GM19395 (cell line): ENCODE measurements around the gene SDC1.

ENCODE experiments used
- ATAC-seq: cut with Tn5 transposase; IDR thresholded peaks from one replicate; pipeline ENCODE4 v1.9.1; 2021; ENCODE audit warnings: mild to moderate bottlenecking, moderate library complexity; ENCODE audit not compliant: unreplicated experiment

Gene SDC1

GRCh38 chr2:20229322-20230113, 4.6 kb upstream of the SDC1 start:
- no peak for ATAC-seq

DNA sequence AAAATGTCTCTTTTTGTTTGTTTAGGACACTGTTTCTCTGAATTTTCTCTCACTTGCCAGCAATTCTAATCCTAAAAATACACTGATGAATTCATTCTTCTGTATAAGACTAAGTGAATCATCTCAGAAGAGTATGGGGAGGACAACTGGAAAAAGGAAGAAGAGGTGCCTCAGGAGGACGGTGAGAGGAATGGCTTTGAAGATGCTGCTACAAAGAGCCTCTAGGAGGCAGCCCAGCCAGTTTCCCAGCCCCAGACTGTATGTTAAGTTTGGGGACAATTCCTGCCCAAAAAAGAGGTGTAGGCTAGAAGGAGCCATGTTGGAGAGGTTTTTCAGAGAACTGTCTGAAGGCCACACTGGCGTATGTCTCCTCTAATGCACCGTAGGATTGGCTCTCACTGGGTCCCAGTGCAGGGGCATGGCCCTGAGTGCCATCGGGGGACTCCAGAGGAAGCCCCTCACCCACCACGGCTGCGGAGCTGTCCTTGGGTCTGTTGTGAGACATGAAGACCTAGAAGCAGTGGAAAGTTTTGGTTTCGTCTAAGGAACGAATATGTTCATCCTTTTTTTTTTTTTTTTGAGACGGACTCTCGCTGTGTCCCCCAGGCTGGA, 3.1 kb upstream of the SDC1 start:
- ATAC-seq, result no peak

DNA sequence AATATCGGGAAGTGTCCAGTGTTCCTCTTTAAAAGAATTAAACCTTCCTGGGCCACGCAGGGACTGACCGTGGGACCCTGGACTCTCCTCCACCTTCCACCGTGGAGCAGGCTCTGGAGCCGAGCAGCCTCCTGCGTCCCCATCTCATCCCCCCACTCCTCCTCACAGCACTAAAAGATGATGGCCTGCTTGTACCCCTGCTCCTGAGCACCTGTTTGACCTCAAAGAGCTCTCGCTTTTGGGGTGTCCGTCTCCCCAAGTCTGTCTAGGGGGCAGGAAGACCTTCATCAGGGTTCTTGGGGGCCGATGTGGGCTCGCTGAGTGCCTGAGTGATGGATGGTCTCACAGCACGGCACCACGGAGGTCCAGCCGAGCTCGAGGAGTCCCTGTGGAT, 1.2 kb upstream of the SDC1 start:
- no peak for ATAC-seq

GRCh38 chr2:20225294-20226151, 593 bp upstream of the SDC1 start:
- ATAC-seq, result peak; percentile 62

GRCh38 chr2:20224164-20224715, 690 bp downstream of the SDC1 start:
- peak; percentile 34 for ATAC-seq

DNA sequence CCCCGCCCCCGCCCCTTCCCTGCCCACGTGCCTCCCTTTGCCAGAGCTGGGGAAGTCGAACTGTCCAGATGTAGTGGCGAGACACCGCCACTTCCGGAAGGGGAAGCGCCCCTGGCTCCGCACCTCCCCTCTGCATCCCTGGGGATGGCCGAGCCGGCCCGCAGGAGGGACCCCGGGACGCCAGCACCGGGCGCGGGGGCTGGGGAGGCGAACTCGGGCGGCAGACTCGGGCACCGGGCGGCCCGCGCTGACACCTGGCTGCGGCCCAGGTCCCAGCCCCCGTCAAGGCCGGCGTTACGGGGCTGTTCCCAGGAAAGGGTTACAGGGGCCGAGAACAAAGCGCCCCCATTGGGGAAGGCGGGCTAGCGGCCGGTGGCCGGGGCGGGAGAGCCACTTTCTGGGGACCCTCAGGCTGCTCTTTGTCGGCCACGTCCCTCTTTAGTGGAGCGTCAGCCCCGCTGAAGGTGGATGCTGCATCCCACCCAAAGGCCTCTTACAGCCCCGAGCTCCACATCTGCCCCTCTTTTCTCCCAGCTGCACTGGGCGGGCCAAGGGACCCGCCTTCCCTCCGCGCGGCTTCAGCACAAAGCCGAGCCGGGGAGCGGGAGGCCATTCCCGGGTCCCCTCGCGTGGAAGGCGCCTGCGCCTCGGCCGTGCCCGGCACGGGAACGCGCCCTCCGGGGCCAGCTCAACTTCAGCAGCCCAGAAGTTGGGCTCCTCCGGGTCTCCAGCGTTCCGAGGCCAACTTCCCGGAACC, 1.3 kb downstream of the SDC1 start:
- ATAC-seq, result peak; percentile 26

DNA sequence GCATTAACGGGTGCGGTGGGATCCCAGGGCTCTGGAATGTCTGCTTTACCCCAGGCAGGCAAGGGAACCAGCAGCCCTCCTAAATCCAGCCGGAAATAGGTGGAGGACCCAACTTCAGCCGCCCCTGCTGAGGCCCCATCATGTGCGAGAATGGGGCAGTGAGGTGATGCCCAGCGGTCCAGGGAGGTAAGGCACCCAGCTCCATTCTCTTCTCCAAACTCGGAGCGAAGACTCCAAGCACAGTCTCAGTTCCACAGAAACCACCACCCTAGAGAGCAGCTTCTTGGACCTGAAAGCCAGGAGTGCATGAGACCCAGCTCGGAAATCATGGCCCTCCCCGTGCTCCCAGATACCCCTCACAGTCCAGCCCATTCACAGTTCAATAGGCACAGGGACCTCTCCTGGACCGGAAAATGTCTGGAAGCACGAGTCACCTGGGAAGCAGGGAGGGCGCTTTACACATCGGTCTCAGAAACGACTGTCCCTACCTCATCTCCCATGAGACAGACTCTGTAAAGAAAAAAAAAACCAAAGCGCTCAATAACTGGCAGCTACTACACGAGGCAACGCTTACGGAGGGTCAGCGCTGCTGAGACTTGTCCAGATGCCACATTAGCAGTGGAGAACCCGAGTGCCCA, 2.0 kb downstream of the SDC1 start:
- ATAC-seq, result no peak

DNA sequence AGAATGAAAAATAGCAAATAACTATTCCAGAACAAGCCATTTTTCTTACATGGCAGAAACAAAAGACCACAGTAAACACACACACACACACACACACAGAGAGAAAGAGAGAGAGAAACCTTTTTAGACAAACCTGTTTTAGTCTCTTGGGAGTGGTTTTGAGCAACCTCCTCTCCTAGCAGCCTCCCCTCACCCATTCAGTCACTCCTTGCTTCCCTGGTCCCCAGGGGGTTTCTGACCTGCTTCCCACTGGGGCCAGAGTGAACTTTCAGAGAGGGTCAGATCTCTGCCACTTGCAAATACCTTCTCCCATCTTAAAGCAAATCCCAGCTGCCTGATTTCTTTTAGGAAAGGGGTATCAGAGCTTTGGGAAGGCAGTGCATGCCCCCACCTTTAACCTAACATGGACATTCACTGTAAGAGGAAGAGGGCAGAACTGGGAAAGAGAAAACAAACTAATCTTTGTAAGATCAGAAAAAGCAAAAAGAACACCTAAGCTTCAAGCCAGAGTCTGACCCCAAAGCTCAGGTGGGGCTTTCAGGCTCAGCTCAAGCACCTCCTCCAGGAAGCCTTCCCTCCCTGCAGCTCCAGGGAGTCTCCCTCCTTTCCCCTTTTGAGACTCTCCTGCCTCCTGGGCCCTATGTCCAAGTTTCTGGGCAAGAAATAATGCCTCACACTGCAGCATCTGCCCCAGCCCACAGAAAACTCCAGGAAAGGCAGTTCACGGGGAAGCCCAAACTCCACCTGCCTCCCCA, 2.7 kb downstream of the SDC1 start:
- ATAC-seq, result no peak

DNA sequence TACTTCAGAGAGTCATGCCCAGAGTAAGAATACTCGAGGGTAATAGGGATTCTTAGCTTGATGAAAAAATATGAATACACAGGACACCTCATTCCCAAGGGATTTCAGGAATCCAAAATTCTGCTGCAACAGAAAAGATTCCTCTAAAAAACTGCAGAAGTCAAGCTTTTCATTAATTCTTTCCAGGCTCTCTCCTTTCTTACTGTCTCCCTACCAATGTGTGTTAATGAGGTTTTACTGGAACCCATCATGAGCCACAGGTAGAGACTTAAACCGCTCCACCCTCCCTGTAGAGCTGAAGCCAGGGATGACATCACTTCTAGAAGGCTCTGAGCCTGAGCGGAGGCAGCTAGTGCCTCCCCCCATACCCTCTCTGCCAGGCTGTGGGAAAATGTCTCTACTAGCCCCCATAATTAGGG, 3.4 kb downstream of the SDC1 start:
- ATAC-seq, result no peak

DNA sequence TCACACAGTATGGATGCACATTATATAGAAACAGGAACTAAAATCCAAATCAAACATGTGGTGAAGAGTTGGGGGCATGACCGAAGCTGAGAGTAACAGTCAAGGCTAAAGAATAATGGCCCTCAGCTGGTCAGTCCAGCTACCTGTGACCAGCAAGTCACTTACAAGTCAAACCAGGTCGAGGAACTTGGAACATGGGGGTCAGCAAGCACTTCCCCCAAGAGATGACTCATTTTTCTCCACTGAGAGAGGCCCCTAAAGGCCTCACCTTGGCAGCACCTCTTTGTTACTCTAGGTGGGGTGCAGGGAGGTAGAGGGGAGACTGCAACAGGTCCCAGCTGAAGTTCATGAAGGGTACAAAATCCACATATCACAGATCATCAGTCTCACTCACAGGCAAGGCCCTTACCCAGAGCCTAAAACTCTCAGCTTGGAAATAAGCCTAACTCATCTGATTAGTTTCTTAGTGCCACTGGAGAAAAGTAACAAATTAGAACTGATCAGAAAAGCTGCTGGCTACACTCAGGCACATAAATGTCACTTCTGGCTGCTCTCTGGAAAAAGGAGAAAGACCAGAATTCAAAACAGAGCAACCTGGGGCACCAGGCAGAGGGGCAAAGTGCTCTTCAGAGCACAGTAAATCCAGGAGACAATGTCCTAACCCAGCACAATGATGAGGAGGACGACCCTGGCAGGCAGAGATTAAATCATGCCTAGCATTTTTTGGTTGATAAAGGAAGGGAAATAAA, 4.0 kb downstream of the SDC1 start:
- no peak for ATAC-seq

DNA sequence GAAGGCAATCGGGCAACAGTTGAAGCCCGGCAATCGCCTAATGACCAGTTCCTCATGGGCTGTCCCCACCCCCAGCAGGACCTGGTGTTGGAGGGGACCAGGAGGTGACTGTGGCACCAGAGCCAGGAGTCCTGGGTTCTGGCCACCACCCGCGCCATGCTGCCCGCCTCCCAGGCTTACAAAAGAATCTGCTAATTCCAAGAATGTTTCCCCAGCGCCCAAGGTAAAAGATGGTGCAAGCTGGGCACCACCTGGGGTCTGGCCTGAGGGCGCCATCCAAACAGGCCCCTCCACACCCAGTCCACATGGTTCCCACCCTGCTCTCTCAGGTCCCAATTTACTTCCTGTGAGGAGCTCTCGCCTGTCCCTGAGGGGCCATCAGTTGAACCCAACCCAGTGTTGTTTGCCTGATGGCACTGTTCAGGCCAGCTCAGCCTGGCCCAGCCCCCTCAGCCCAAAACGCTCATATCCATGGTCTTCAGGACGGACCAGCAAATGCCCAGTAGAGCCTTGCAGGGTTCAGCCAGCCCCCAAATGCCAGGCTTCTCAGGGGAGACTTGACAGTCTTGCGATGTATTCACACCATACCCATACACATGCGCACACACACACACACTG, 5.1 kb downstream of the SDC1 start:
- ATAC-seq, result no peak

GRCh38 chr2:20218331-20219320, 6.3 kb downstream of the SDC1 start:
- no peak for ATAC-seq

- ATAC-seq, result no peak
Observed at GRCh38 chr2:20217041-20217970, 7.6 kb downstream of the SDC1 start.

DNA sequence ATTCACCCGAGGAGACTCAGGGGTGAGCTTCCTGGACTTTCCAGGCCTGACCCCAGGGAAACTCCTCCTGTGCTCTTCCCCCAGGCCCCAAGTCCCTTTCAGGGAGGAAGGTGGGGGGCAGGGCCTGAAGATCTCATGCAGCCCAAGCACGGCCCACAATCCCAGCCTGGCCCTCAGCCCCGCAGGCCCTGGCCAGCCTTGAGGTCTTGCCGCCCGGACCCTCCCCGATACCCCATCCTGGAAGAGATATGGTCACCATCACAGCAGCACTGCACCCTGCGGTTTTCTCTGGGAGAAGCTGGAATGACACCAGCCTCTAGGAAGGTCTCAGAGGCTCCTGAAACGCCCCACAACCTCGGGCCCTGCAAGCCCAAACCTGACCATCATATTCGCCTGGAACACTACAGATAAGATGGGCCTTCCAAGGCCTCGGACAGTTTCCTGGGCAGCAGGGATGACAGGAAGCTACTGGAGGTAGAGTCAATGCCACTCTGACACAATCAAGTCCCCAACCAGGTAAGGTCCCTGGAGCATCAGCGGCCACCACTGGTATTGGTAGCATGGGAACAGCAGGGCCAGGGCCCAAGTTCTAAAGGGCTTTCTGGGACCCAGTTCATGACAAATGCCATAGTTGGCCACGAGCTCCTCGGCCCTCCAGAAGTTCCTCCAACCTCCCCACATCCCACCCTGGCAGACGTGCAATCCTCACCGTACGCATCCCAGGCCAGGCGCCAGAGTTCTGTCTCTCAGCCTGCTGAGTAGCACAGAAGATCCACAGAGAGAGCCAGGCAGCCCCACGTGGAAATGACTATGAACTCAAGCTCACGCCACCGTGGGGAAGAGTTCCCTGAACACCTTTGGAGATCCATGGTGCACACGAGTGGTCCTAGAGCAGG, 8.6 kb downstream of the SDC1 start:
- no peak for ATAC-seq
